T-helper 2 cell treated with Interferon-gamma antibody and Interleukin-4, amounts not matched to agents 5 μg/mL and 100 μg/mL, for 36 hours (primary cell): ENCODE data around the gene DYRK1B.
A peak's percentile ranks its signal among the peaks of the same experiment; 100 is the strongest.

Experiments
- DNase-seq: peaks from one replicate; pipeline ENCODE4 v3.0.0; 2021; ENCODE audit warnings: low spot score
- H3K27ac Mint-ChIP-seq: one replicate; pipeline ENCODE4 v1.8.0; 2021; ENCODE audit warnings: mild to moderate bottlenecking, mixed read lengths
- H3K27me3 Mint-ChIP-seq: one replicate; pipeline ENCODE4 v1.8.0; 2021; ENCODE audit warnings: low read depth, mixed read lengths
- H3K36me3 Mint-ChIP-seq: one replicate; pipeline ENCODE4 v1.8.0; 2021; ENCODE audit warnings: low read depth, mixed read lengths
- H3K4me1 Mint-ChIP-seq: one replicate; pipeline ENCODE4 v1.8.0; 2021; ENCODE audit warnings: low read depth, mixed read lengths
- H3K4me3 Mint-ChIP-seq: one replicate; pipeline ENCODE4 v1.8.0; 2022; ENCODE audit warnings: mild to moderate bottlenecking, moderate library complexity, mixed read lengths
- H3K9me3 Mint-ChIP-seq: one replicate; pipeline ENCODE4 v1.8.0; 2021; ENCODE audit warnings: mixed read lengths

DYRK1B gene

GRCh38 chr19:39845584-39845932, 11.6 kb upstream of the DYRK1B start:
- Mint-ChIP-seq H3K4me1 (peaks cover 35% of the 10 kb centered on the region), H3K9me3 (no peaks in the 10 kb centered on the region), H3K36me3 (peaks cover 8% of the 10 kb centered on the region), H3K4me3 (peak overlapping the region; percentile 92), H3K27me3 (no peaks in the 10 kb centered on the region), H3K27ac (peak overlapping the region; percentile 94)
- no peak for DNase-seq

- Mint-ChIP-seq H3K9me3 (no peaks in the 10 kb centered on the region), H3K4me1 (peaks cover 35% of the 10 kb centered on the region), H3K4me3 (peak overlapping the region; percentile 92), H3K27ac (peak overlapping the region; percentile 94), H3K27me3 (no peaks in the 10 kb centered on the region), H3K36me3 (peaks cover 8% of the 10 kb centered on the region)
- DNase-seq: no peak
Observed at GRCh38 chr19:39845172-39845571, 11.2 kb upstream of the DYRK1B start.

- Mint-ChIP-seq H3K27me3 (no peaks in the 10 kb centered on the region), H3K36me3 (peaks cover 12% of the 10 kb centered on the region), H3K4me1 (peaks cover 35% of the 10 kb centered on the region)
Observed at GRCh38 chr19:39843919-39844793, 10.2 kb upstream of the DYRK1B start.

GRCh38 chr19:39842693-39843435, 8.9 kb upstream of the DYRK1B start:
- Mint-ChIP-seq H3K9me3 (no peaks in the 10 kb centered on the region), H3K4me1 (peaks cover 35% of the 10 kb centered on the region), H3K27ac (peak overlapping the region; percentile 75), H3K27me3 (no peaks in the 10 kb centered on the region), H3K4me3 (peak overlapping the region; percentile 58), H3K36me3 (peaks cover 20% of the 10 kb centered on the region)
- no peak for DNase-seq

More at GRCh38 chr19:39843919-39844793, 10.2 kb upstream of the DYRK1B start:
- no peak for DNase-seq
- peak overlapping the region; percentile 92 for H3K4me3 Mint-ChIP-seq
- no peaks in the 10 kb centered on the region for H3K9me3 Mint-ChIP-seq
- peak overlapping the region; percentile 94 for H3K27ac Mint-ChIP-seq

- Mint-ChIP-seq H3K4me3 (no peak overlapping the region), H3K27ac (no peak overlapping the region), H3K36me3 (peaks cover 36% of the 10 kb centered on the region), H3K27me3 (no peaks in the 10 kb centered on the region), H3K4me1 (peaks cover 26% of the 10 kb centered on the region), H3K9me3 (no peaks in the 10 kb centered on the region)
- DNase-seq: no peak
Observed at GRCh38 chr19:39841041-39841440, 7.1 kb upstream of the DYRK1B start.

GRCh38 chr19:39840492-39840891, 6.5 kb upstream of the DYRK1B start:
- Mint-ChIP-seq H3K4me1 (peaks cover 26% of the 10 kb centered on the region), H3K9me3 (no peaks in the 10 kb centered on the region), H3K36me3 (peaks cover 36% of the 10 kb centered on the region), H3K4me3 (no peak overlapping the region), H3K27me3 (no peaks in the 10 kb centered on the region), H3K27ac (no peak overlapping the region)
- no peak for DNase-seq

GRCh38 chr19:39839678-39840327, 5.8 kb upstream of the DYRK1B start:
- no peak for DNase-seq
- Mint-ChIP-seq H3K4me3 (no peak overlapping the region), H3K27ac (no peak overlapping the region), H3K4me1 (peaks cover 20% of the 10 kb centered on the region), H3K9me3 (no peaks in the 10 kb centered on the region), H3K27me3 (no peaks in the 10 kb centered on the region), H3K36me3 (peaks cover 38% of the 10 kb centered on the region)

- peaks cover 17% of the 10 kb centered on the region for H3K4me1 Mint-ChIP-seq
- peaks cover 40% of the 10 kb centered on the region for H3K36me3 Mint-ChIP-seq
- H3K27ac Mint-ChIP-seq: no peak overlapping the region
Observed at GRCh38 chr19:39838569-39838968, 4.6 kb upstream of the DYRK1B start.

GRCh38 chr19:39837978-39838377, 4.0 kb upstream of the DYRK1B start:
- no peak for DNase-seq
- Mint-ChIP-seq H3K9me3 (no peaks in the 10 kb centered on the region), H3K27me3 (no peaks in the 10 kb centered on the region), H3K27ac (no peak overlapping the region), H3K4me3 (no peak overlapping the region), H3K36me3 (peaks cover 40% of the 10 kb centered on the region), H3K4me1 (peaks cover 17% of the 10 kb centered on the region)

More at GRCh38 chr19:39838569-39838968, 4.6 kb upstream of the DYRK1B start:
- no peaks in the 10 kb centered on the region for H3K9me3 Mint-ChIP-seq
- no peaks in the 10 kb centered on the region for H3K27me3 Mint-ChIP-seq
- H3K4me3 Mint-ChIP-seq: no peak overlapping the region
- no peak for DNase-seq

GRCh38 chr19:39834287-39834841, 402 bp upstream of the DYRK1B start:
- Mint-ChIP-seq H3K4me3 (peak overlapping the region; percentile 80), H3K36me3 (peaks cover 55% of the 10 kb centered on the region), H3K9me3 (no peaks in the 10 kb centered on the region)

GRCh38 chr19:39833160-39833463, 850 bp downstream of the DYRK1B start:
- no peak for DNase-seq
- peaks cover 56% of the 10 kb centered on the region for H3K36me3 Mint-ChIP-seq
- no peaks in the 10 kb centered on the region for H3K9me3 Mint-ChIP-seq
- H3K4me3 Mint-ChIP-seq: peak overlapping the region; percentile 57
- peaks cover 29% of the 10 kb centered on the region for H3K4me1 Mint-ChIP-seq
- H3K27ac Mint-ChIP-seq: peak overlapping the region; percentile 61
- H3K27me3 Mint-ChIP-seq: no peaks in the 10 kb centered on the region

More at GRCh38 chr19:39834287-39834841, 402 bp upstream of the DYRK1B start:
- H3K27me3 Mint-ChIP-seq: no peaks in the 10 kb centered on the region
- peaks cover 20% of the 10 kb centered on the region for H3K4me1 Mint-ChIP-seq
- peak overlapping the region; percentile 94 for H3K27ac Mint-ChIP-seq
- DNase-seq: no peak

- Mint-ChIP-seq H3K27ac (peak overlapping the region; percentile 61), H3K27me3 (no peaks in the 10 kb centered on the region), H3K9me3 (no peaks in the 10 kb centered on the region), H3K36me3 (peaks cover 54% of the 10 kb centered on the region), H3K4me1 (peaks cover 29% of the 10 kb centered on the region), H3K4me3 (peak overlapping the region; percentile 57)
- no peak for DNase-seq
Observed at GRCh38 chr19:39832341-39833083, 1.4 kb downstream of the DYRK1B start.

GRCh38 chr19:39831679-39832078, 2.3 kb downstream of the DYRK1B start:
- Mint-ChIP-seq H3K36me3 (peaks cover 49% of the 10 kb centered on the region), H3K27ac (peak overlapping the region; percentile 61), H3K4me1 (peaks cover 29% of the 10 kb centered on the region), H3K4me3 (peak overlapping the region; percentile 57), H3K9me3 (no peaks in the 10 kb centered on the region), H3K27me3 (no peaks in the 10 kb centered on the region)
- no peak for DNase-seq
